Measurements from ENCODE around the gene ZBED4. TPM values are rescaled to one million over a fixed set of nuclear protein-coding genes. Genes with fewer than 3 reads are reported as not detected.

Gene ZBED4
- total and polyA plus RNA-seq, 12 donors = 2.1 to 8.6 (median 5.6) TPM

- no peak for TF ChIP-seq CTCF (IDR thresholded peaks at IDR 0.05)
- Histone ChIP-seq H3K27ac (no peak overlapping the region), H3K27me3 (no peaks in the 10 kb centered on the region), H3K4me3 (peak overlapping the region in 1 of 4 donors; percentile 82), H3K4me1 (replicated peaks in 1 of 2) (peaks cover 14 to 27% of the 10 kb centered on the region in 2 donors), H3K9me3 (replicated peaks in 1 of 3) (no peaks in the 10 kb centered on the region), H3K36me3 (replicated peaks in 1 of 2) (no peaks in the 10 kb centered on the region)
- intact Hi-C loops (cut with DNase I) = loop anchor here (10.0 kb wide), 1 partner anchor 59 kb away; the partner anchor contains the start of genes ALG12 (in 2 of the 2) and CRELD2 (in 2 of the 2)
- 43 to 55% (median 52%) methylated on average over 9 of the region's 9 CpGs for WGBS, 4 donors
- no peak for DNase-seq
Measured at GRCh38 chr22:49855251-49855911, 1.7 kb downstream of the ZBED4 start.

GRCh38 chr22:49856343-49856742 is 2.7 kb downstream of the ZBED4 start:
- no peak overlapping the region for H3K27ac ChIP-seq
- no peaks in the 10 kb centered on the region for H3K27me3 ChIP-seq
- no peaks in the 10 kb centered on the region for H3K36me3 ChIP-seq (replicated peaks in 1 of 2)
- intact Hi-C loops (cut with DNase I) = loop anchor here (10.0 kb wide), 1 partner anchor 58 kb away; the partner anchor contains the start of genes ALG12 (in 2 of the 2) and CRELD2 (in 2 of the 2)
- peak in 4 of 7 donors; percentile 22 to 51 (median 37) for DNase-seq
- WGBS, 4 donors = 41 to 76% (median 55%) methylated on average over 8 to 19 of the region's 23 CpGs
- peaks cover 14 to 27% of the 10 kb centered on the region in 2 donors for H3K4me1 ChIP-seq (replicated peaks in 1 of 2)
- H3K4me3 ChIP-seq = no peak overlapping the region
- H3K9me3 ChIP-seq (replicated peaks in 1 of 3) = no peaks in the 10 kb centered on the region
- TF ChIP-seq POLR2A (IDR thresholded peaks at IDR 0.05) (no peak), CTCF (IDR thresholded peaks at IDR 0.05) (no peak)

GRCh38 chr22:49856766-49857618 is 3.3 kb downstream of the ZBED4 start:
- H3K4me3 ChIP-seq = no peak overlapping the region
- H3K9me3 ChIP-seq (replicated peaks in 1 of 3) = no peaks in the 10 kb centered on the region
- DNase-seq = no peak
- TF ChIP-seq CTCF (IDR thresholded peaks at IDR 0.05) (no peak), POLR2A (IDR thresholded peaks at IDR 0.05) (no peak)
- intact Hi-C loops (cut with DNase I) = loop anchor here (10.0 kb wide), 1 partner anchor 58 kb away; the partner anchor contains the start of genes ALG12 (in 2 of the 2) and CRELD2 (in 2 of the 2)
- H3K27me3 ChIP-seq = no peaks in the 10 kb centered on the region
- H3K4me1 ChIP-seq (replicated peaks in 1 of 2) = peaks cover 14 to 27% of the 10 kb centered on the region in 2 donors
- no peak overlapping the region for H3K27ac ChIP-seq
- whole genome bisulfite sequencing, 4 donors = 75 to 91% (median 80%) methylated on average over 12 to 27 of the region's 31 CpGs
- no peaks in the 10 kb centered on the region for H3K36me3 ChIP-seq (replicated peaks in 1 of 2)

GRCh38 chr22:49858827-49859226 is 5.2 kb downstream of the ZBED4 start:
- no peak overlapping the region for H3K27ac ChIP-seq
- no peaks in the 10 kb centered on the region for H3K9me3 ChIP-seq (replicated peaks in 1 of 3)
- H3K4me3 ChIP-seq = no peak overlapping the region
- H3K36me3 ChIP-seq (replicated peaks in 1 of 2) = no peaks in the 10 kb centered on the region
- DNase-seq = no peak
- WGBS, 4 donors = 87 to 97% (median 91%) methylated on average over 10 to 14 of the region's 14 CpGs
- intact Hi-C loops (cut with DNase I) = loop anchor here (10.0 kb wide), 1 partner anchor 56 kb away; the partner anchor contains the start of genes ALG12 (in 2 of the 2) and CRELD2 (in 2 of the 2)
- H3K4me1 ChIP-seq (replicated peaks in 1 of 2) = peaks cover 10 to 20% of the 10 kb centered on the region in 2 donors
- TF ChIP-seq CTCF (IDR thresholded peaks at IDR 0.05) = no peak
- TF ChIP-seq POLR2A (IDR thresholded peaks at IDR 0.05) = no peak
- H3K27me3 ChIP-seq = no peaks in the 10 kb centered on the region

All from adrenal gland (tissue), 12 donors.